K562 (cell line): ENCODE results near the gene TEX51. TPM values are rescaled to one million over a fixed set of nuclear protein-coding genes. Genes with fewer than 3 reads are reported as not detected.

ENCODE experiments used
- ATAC-seq: fragments of 200-7000 bp; cut with Tn5 transposase; 3 replicates; pipeline ENCODE4 v1.9.1; 2020; ENCODE audit warnings: moderate library complexity
- BruUV-seq: library from RNA; stranded (reverse); fragments of 400-500 nt; replicated peaks from 2 replicates; lab custom pipeline; 2021; lab: Mats Ljungman, UMichigan
- CTCF ChIA-PET: fragments of 300-600 bp; formaldehyde crosslinking; extraction: SDS; loops from one replicate; lab custom pipeline; 2021; ENCODE audit warnings: low intra/inter-chr PET ratio; lab: Yijun Ruan, JAX
- POLR2A ChIA-PET: fragments of 300-600, 350-650 bp; sonication (Branson Sonifier 250); formaldehyde crosslinking; extraction: SDS; loops from one replicate; lab custom pipeline; 2021; ENCODE audit warnings: antibody characterized with exemption, inconsistent platforms; lab: Yijun Ruan, JAX
- DNase-seq, 4 experiments: peaks; one replicate each; pipeline versions ENCODE4 v3.0.0 to v3.0.0-alpha.2; 2011 to 2018; ENCODE audit warnings: low spot score in 3 of 4, mixed read lengths in 3 of 4; ENCODE audit errors: extremely low read depth in 1 of 4
- FAIRE-seq: peaks from 2 replicates; lab custom pipeline; 2011; peaks lifted over from hg19 to GRCh38; lab: Jason Lieb, UNC
- H2AFZ ChIP-seq: 2 replicates; pipeline ENCODE4 v1.6.0; 2011; ENCODE audit warnings: low read depth, low read length, control low read depth, inconsistent platforms
- H3K27ac ChIP-seq: fragments of 200-600 bp; 3 replicates; pipeline ENCODE4 v1.8.0; 2011; ENCODE audit warnings: low read depth, mild to moderate bottlenecking, control low read depth, inconsistent platforms, low read length, moderate library complexity, mixed read lengths; ENCODE audit errors: extremely low read depth
- H3K27me3 ChIP-seq, 2 experiments: fragments of 300-600 bp in 1 of 2; 2 replicates in 1 of 2; 3 replicates in 1 of 2; pipeline versions ENCODE4 v1.6.0 to v1.8.0; 2011; ENCODE audit warnings: inconsistent platforms in 2 of 2, low read length in 2 of 2, mild to moderate bottlenecking in 1 of 2, mixed read lengths in 1 of 2, moderate library complexity in 1 of 2; ENCODE audit not compliant: control insufficient read depth in 2 of 2, insufficient read depth in 2 of 2
- H3K36me3 ChIP-seq: fragments of 300-600 bp; 3 replicates; pipeline ENCODE4 v1.8.0; 2011; ENCODE audit warnings: mild to moderate bottlenecking, low read length, inconsistent platforms; ENCODE audit not compliant: control insufficient read depth, insufficient read depth
- H3K4me1 ChIP-seq, 2 experiments: fragments of 200-600 bp in 1 of 2; replicated peaks in 1 of 2; 2 replicates in 1 of 2; 3 replicates in 1 of 2; pipeline versions ENCODE4 v1.5.1 to v1.8.0; 2011; ENCODE audit warnings: inconsistent platforms in 2 of 2, low read length in 2 of 2, mild to moderate bottlenecking in 1 of 2, mixed read lengths in 1 of 2, moderate library complexity in 1 of 2; ENCODE audit not compliant: control insufficient read depth in 2 of 2, insufficient read depth in 2 of 2
- H3K4me2 ChIP-seq: 2 replicates; pipeline ENCODE4 v1.6.1; 2011; ENCODE audit warnings: low read length, control low read depth, inconsistent platforms, mixed read lengths; ENCODE audit not compliant: insufficient read depth
- H3K4me3 ChIP-seq: fragments of 200-600 bp; sonication (generic), shearing (Covaris generic); 2 replicates; pipeline ENCODE4 v1.5.1; 2016; ENCODE audit warnings: control low read depth, inconsistent platforms
- H3K79me2 ChIP-seq: fragments of 200-600 bp; 3 replicates; pipeline ENCODE4 v1.8.0; 2011; ENCODE audit warnings: low read length, inconsistent platforms; ENCODE audit not compliant: control insufficient read depth, insufficient read depth
- H3K9ac ChIP-seq, 2 experiments: 2 replicates each; pipeline versions ENCODE4 v1.6.0 to v1.6.1; 2011; ENCODE audit warnings: low read depth in 2 of 2, low read length in 2 of 2, control low read depth in 1 of 2, inconsistent platforms in 1 of 2, mild to moderate bottlenecking in 1 of 2, mixed read lengths in 1 of 2; ENCODE audit not compliant: insufficient read depth in 1 of 2
- H3K9me1 ChIP-seq: one replicate; pipeline ENCODE4 v1.6.0; 2011; ENCODE audit warnings: inconsistent platforms, mild to moderate bottlenecking, low read length, moderate library complexity; ENCODE audit not compliant: control insufficient read depth, insufficient read depth
- H3K9me3 ChIP-seq: replicated peaks from 2 replicates; pipeline ENCODE4 v1.5.1; 2011; ENCODE audit warnings: low read depth, low read length, inconsistent platforms; ENCODE audit not compliant: control insufficient read depth, insufficient read depth
- H4K20me1 ChIP-seq: replicated peaks from 2 replicates; pipeline ENCODE4 v1.6.1; 2011; ENCODE audit warnings: low read length, inconsistent platforms, mixed read lengths; ENCODE audit not compliant: control insufficient read depth, insufficient read depth
- BRF1 ChIP-seq: IDR thresholded peaks from 3 replicates; pipeline ENCODE4 v1.6.1; 2011; ENCODE audit warnings: borderline replicate concordance, mild to moderate bottlenecking; ENCODE audit not compliant: insufficient read length; ENCODE audit errors: extremely low read depth
- ELF4 ChIP-seq: fragments of 450-650 bp; formaldehyde crosslinking; IDR thresholded peaks from 2 replicates; pipeline ENCODE4 v1.4.0; 2022; ENCODE audit warnings: missing genetic modification characterization
- FOXA3 ChIP-seq, 2 experiments: fragments of 450-650 bp in 1 of 2; sonication (generic) in 1 of 2; formaldehyde crosslinking; IDR thresholded peaks in 1 of 2; conservative IDR thresholded peaks in 1 of 2; 2 replicates each; pipeline versions ENCODE4 v1.4.0 to v1.8.0; 2020 to 2022; ENCODE audit warnings: mild to moderate bottlenecking in 2 of 2, missing genetic modification reagents in 1 of 2
- FOXK2 ChIP-seq, 2 experiments: fragments of 450-650 bp; IDR thresholded peaks in 1 of 2; conservative IDR thresholded peaks in 1 of 2; 2 replicates each; pipeline ENCODE4 v1.6.1; 2016; ENCODE audit warnings: low read depth in 2 of 2, mild to moderate bottlenecking in 1 of 2
- KAT2B ChIP-seq: IDR thresholded peaks from one replicate; pipeline ENCODE4 v1.6.1; 2012; ENCODE audit warnings: low read depth, mild to moderate bottlenecking, control low read depth, inconsistent platforms, low read length, moderate library complexity
- KAT8 ChIP-seq: fragments of 450-650 bp; IDR thresholded peaks from 2 replicates; pipeline ENCODE4 v1.6.1; 2016; ENCODE audit warnings: low read depth, mild to moderate bottlenecking
- MCM3 ChIP-seq: fragments of 450-650 bp; IDR thresholded peaks from 2 replicates; pipeline ENCODE4 v1.6.1; 2016
- NR3C1 ChIP-seq: sonication (generic); formaldehyde crosslinking; IDR thresholded peaks from 2 replicates; pipeline ENCODE4 v1.8.1; 2022; ENCODE audit warnings: missing genetic modification reagents
- POLR2A ChIP-seq: fragments of 450-650 bp; conservative IDR thresholded peaks from 2 replicates; pipeline ENCODE4 v1.6.1; 2016
- PTRF ChIP-seq: fragments of 450-650 bp; IDR thresholded peaks from 2 replicates; pipeline ENCODE4 v1.6.1; 2016; ENCODE audit warnings: mild to moderate bottlenecking, missing genetic modification characterization, missing compliant biosample characterization
- RBFOX2 ChIP-seq: fragments of 200-400 bp; formaldehyde crosslinking; IDR thresholded peaks from 2 replicates; pipeline ENCODE4 v1.6.1; 2017; ENCODE audit warnings: low read depth, mild to moderate bottlenecking, low read length, moderate library complexity
- STAT5A ChIP-seq: IDR thresholded peaks from 2 replicates; pipeline ENCODE4 v1.6.1; 2012; ENCODE audit warnings: low read length, inconsistent platforms, borderline replicate concordance
- TBP ChIP-seq: optimal IDR thresholded peaks from 2 replicates; pipeline ENCODE3; 2011; ENCODE audit warnings: low read depth, low read length, improper control_type of control experiment
- ZEB2 ChIP-seq: fragments of 450-650 bp; IDR thresholded peaks from 2 replicates; pipeline ENCODE4 v1.6.1; 2016
- ZNF354B ChIP-seq: fragments of 250-450 bp; sonication (Bioruptor Pico); IDR thresholded peaks from 2 replicates; pipeline ENCODE4 v1.4.0; 2020
- ZNF766 ChIP-seq: fragments of 200-800 bp; sonication (Bioruptor generic); conservative IDR thresholded peaks from 2 replicates; pipeline ENCODE4 v1.6.1; 2016; ENCODE audit warnings: missing genetic modification characterization, missing compliant biosample characterization
- WGBS: fragments of 100-300 bp; shearing (Covaris generic); methylation state at CpG from one replicate; pipeline ENCODE4 v1.1.6; 2016; ENCODE audit warnings: low coverage, mixed read lengths; ENCODE audit not compliant: insufficient coverage; ENCODE audit errors: missing lambda C conversion rate; 5-methylcytosine and 5-hydroxymethylcytosine counted together
- in situ Hi-C: fragments of 300-500 bp; cut with MboI; formaldehyde crosslinking; loops from 4 replicates; pipeline ENCODE4 v1.15.0; 2018; ENCODE audit warnings: inconsistent platforms, mixed read lengths
- intact Hi-C: fragments of 100-400 bp; cut with micrococcal nuclease; formaldehyde crosslinking; loops from 2 replicates; pipeline ENCODE4 v1.14.2; 2022
- polyA plus RNA-seq, 8 experiments: library from polyadenylated mRNA; depleted of rRNA in 4 of 8; stranded (reverse) in 5 of 8; unstranded in 3 of 8; fragments of >200 nt; fragmentation: Nextera tagmentation in 2 of 8; fragmentation: Illumina TruSeq in 1 of 8; extraction: Ambion mirVana in 2 of 8; extraction: Trizol in 1 of 8; gene quantifications; 2 replicates each; pipeline versions ENCODE4 v1.2.1 to v1.2.3, GENCODE V29; 2011 to 2014; ENCODE audit warnings: inconsistent platforms in 1 of 8, missing spikeins in 1 of 8
- total RNA-seq, 7 experiments: library from RNA; depleted of rRNA in 6 of 7; stranded (reverse); fragments of >200 nt in 6 of 7; fragmentation: Illumina TruSeq in 2 of 7; extraction: Trizol in 2 of 7; gene quantifications; 2 replicates each; pipeline versions ENCODE4 v1.2.1 to v1.2.3, GENCODE V29; 2011 to 2021; ENCODE audit warnings: low replicate concordance in 1 of 7

TEX51 gene
- total and polyA plus RNA-seq, 9 of the 15 experiments (the other 6 are each of a cell fraction or from before 2014, with no cell fraction given): not detected

GRCh38 chr2:126936219-126936723, 37.6 kb downstream of the TEX51 start:
- CTCF ChIA-PET: no interaction called here

GRCh38 chr2:126940331-126940730, 41.6 kb downstream of the TEX51 start:
- no peak overlapping the region for H3K4me2 ChIP-seq
- H3K36me3 ChIP-seq: no peaks in the 10 kb centered on the region
- ChIA-PET CTCF (no interaction called here), POLR2A (interaction anchor here (0.6 kb wide), 1 partner anchor 446 kb away, joined by 4 read pairs; no protein-coding TSS in a partner anchor)
- TF ChIP-seq NR3C1 (CRISPR knock-in tag) (no peak), KAT2B (no peak), ELF4 (CRISPR knock-in tag) (no peak), STAT5A (no peak), MCM3 (no peak), PTRF (no peak), FOXA3 (CRISPR knock-in tag; conservative IDR thresholded peaks at IDR 0.05 in 1 of 2, IDR thresholded peaks at IDR 0.05 in 1 of 2) (no peak)
- ATAC-seq (no peak), DNase-seq (no peak), FAIRE-seq (no peak)
- H2AFZ ChIP-seq: no peak overlapping the region
- 0% methylated on average over 4 of the region's 4 CpGs for WGBS
- no peaks in the 10 kb centered on the region for H4K20me1 ChIP-seq
- no peak overlapping the region for H3K27ac ChIP-seq
- no peaks in the 10 kb centered on the region for H3K79me2 ChIP-seq
- no peaks in the 10 kb centered on the region for H3K9me1 ChIP-seq
- H3K4me1 ChIP-seq: no peaks in the 10 kb centered on the region
- H3K27me3 ChIP-seq: peaks cover 0 to under 1% of the 10 kb centered on the region in 2 experiments; a peak in 1 of 5 replicates
- BruUV-seq: no TSS peak
- intact Hi-C loops: no loop called here
- in situ Hi-C loops: no loop called here
- no peak overlapping the region for H3K9ac ChIP-seq
- no peaks in the 10 kb centered on the region; the same call in none of the 2 replicates for H3K9me3 ChIP-seq
- H3K4me3 ChIP-seq: no peak overlapping the region

More at GRCh38 chr2:126936219-126936723, 37.6 kb downstream of the TEX51 start:
- TF ChIP-seq ZNF354B (CRISPR knock-in tag): no peak
- no peak for TF ChIP-seq KAT8
- no peak for TF ChIP-seq POLR2A
- TF ChIP-seq FOXK2 (conservative IDR thresholded peaks at IDR 0.05 in 1 of 2, IDR thresholded peaks at IDR 0.05 in 1 of 2; ENCODE audit: low read depth in 2 of 2): no peak
- no peak for TF ChIP-seq TBP
- no peak for TF ChIP-seq ZEB2
- TF ChIP-seq ZNF766: no peak
- TF ChIP-seq BRF1: no peak
- no peak for TF ChIP-seq RBFOX2
- Histone ChIP-seq H3K9ac (no peak overlapping the region), H3K4me2 (no peak overlapping the region), H3K4me1 (no peaks in the 10 kb centered on the region), H4K20me1 (no peaks in the 10 kb centered on the region), H3K9me1 (no peaks in the 10 kb centered on the region), H3K27me3 (peaks cover 2 to 14% of the 10 kb centered on the region in 2 experiments; a peak in 2 of 5 replicates), H3K36me3 (no peaks in the 10 kb centered on the region), H3K79me2 (no peaks in the 10 kb centered on the region), H3K4me3 (no peak overlapping the region), H3K9me3 (no peaks in the 10 kb centered on the region), H2AFZ (no peak overlapping the region), H3K27ac (no peak overlapping the region)
- intact Hi-C loops (no loop called here), in situ Hi-C loops (no loop called here)
- no TSS peak for BruUV-seq
- POLR2A ChIA-PET: interaction anchor here (0.7 kb wide), 1 partner anchor 1190 kb away, joined by 3 read pairs; no protein-coding TSS in a partner anchor
- DNase-seq (no peak), ATAC-seq (no peak), FAIRE-seq (no peak)
- WGBS: 0% methylated on average over 3 of the region's 4 CpGs
